Mesenchymal stem cell (in vitro differentiated cells and primary cell): ENCODE results near the gene PTGR3. TPM values are rescaled to one million over a fixed set of nuclear protein-coding genes. Genes with fewer than 3 reads are reported as not detected.

Source experiments
- DNase-seq: peaks from one replicate; pipeline ENCODE4 v3.0.0-alpha.2; 2013
- H2AFZ ChIP-seq: one replicate; pipeline ENCODE4 v1.6.1; 2013; ENCODE audit warnings: low read depth, mild to moderate bottlenecking, control low read depth, inconsistent platforms, low read length, moderate library complexity
- H2AK5ac ChIP-seq: 2 replicates; pipeline ENCODE4 v1.6.1; 2013; ENCODE audit warnings: low read length, moderate library complexity, mild to moderate bottlenecking, inconsistent platforms; ENCODE audit not compliant: severe bottlenecking
- H2BK120ac ChIP-seq: one replicate; pipeline ENCODE4 v1.6.1; 2013; ENCODE audit warnings: low read depth, mild to moderate bottlenecking, inconsistent platforms, low read length, moderate library complexity
- H2BK12ac ChIP-seq, 2 experiments: one replicate each; pipeline ENCODE4 v1.6.1; 2013; ENCODE audit warnings: inconsistent platforms in 2 of 2, low read length in 2 of 2, mild to moderate bottlenecking in 2 of 2, moderate library complexity in 2 of 2, control low read depth in 1 of 2
- H2BK15ac ChIP-seq: one replicate; pipeline ENCODE4 v1.6.1; 2013; ENCODE audit warnings: mild to moderate bottlenecking, low read depth, inconsistent platforms; ENCODE audit not compliant: poor library complexity, severe bottlenecking
- H2BK5ac ChIP-seq: 2 replicates; pipeline ENCODE4 v1.6.1; 2013; ENCODE audit warnings: low read depth, mild to moderate bottlenecking, low read length, control low read depth, inconsistent platforms; ENCODE audit not compliant: poor library complexity, severe bottlenecking
- H3K14ac ChIP-seq, 2 experiments: one replicate each; pipeline ENCODE4 v1.6.1; 2013; ENCODE audit warnings: inconsistent platforms in 2 of 2, low read length in 2 of 2, control low read depth in 1 of 2, mild to moderate bottlenecking in 1 of 2, moderate library complexity in 1 of 2
- H3K18ac ChIP-seq, 2 experiments: one replicate each; pipeline ENCODE4 v1.6.1; 2013; ENCODE audit warnings: inconsistent platforms in 2 of 2, low read length in 2 of 2, control low read depth in 1 of 2, low read depth in 1 of 2, mild to moderate bottlenecking in 1 of 2
- H3K23ac ChIP-seq, 2 experiments: one replicate each; pipeline ENCODE4 v1.6.1; 2013; ENCODE audit warnings: inconsistent platforms in 2 of 2, low read length in 2 of 2, mild to moderate bottlenecking in 2 of 2, moderate library complexity in 2 of 2, control low read depth in 1 of 2
- H3K27ac ChIP-seq: 2 replicates; pipeline ENCODE4 v1.5.1; 2013; ENCODE audit warnings: mild to moderate bottlenecking, moderate library complexity, low read length, control low read depth, inconsistent platforms; ENCODE audit not compliant: poor library complexity, severe bottlenecking
- H3K27me3 ChIP-seq, 2 experiments: 2 replicates each; pipeline versions ENCODE4 v1.6.1 to v1.7.0; 2013; ENCODE audit warnings: low read length in 2 of 2, mild to moderate bottlenecking in 2 of 2, moderate library complexity in 2 of 2, control low read depth in 1 of 2, inconsistent platforms in 1 of 2; ENCODE audit not compliant: control insufficient read depth in 1 of 2, insufficient read depth in 1 of 2
- H3K36me3 ChIP-seq, 2 experiments: 2 replicates each; pipeline versions ENCODE4 v1.6.1 to v1.7.0; 2013; ENCODE audit warnings: low read length in 2 of 2, control low read depth in 1 of 2, inconsistent platforms in 1 of 2, low read depth in 1 of 2, mild to moderate bottlenecking in 1 of 2; ENCODE audit not compliant: insufficient read depth in 2 of 2, control insufficient read depth in 1 of 2
- H3K4ac ChIP-seq, 2 experiments: one replicate each; pipeline ENCODE4 v1.6.1; 2013; ENCODE audit warnings: inconsistent platforms in 2 of 2, low read length in 2 of 2, mild to moderate bottlenecking in 2 of 2, moderate library complexity in 2 of 2, control low read depth in 1 of 2, low read depth in 1 of 2
- H3K4me1 ChIP-seq: 2 replicates; pipeline ENCODE4 v1.6.1; 2013; ENCODE audit warnings: low read depth, low read length, control low read depth; ENCODE audit not compliant: control insufficient read depth, insufficient read depth
- H3K4me2 ChIP-seq: 2 replicates; pipeline ENCODE4 v1.6.1; 2013; ENCODE audit warnings: low read length, mild to moderate bottlenecking, inconsistent platforms; ENCODE audit not compliant: poor library complexity, severe bottlenecking
- H3K4me3 ChIP-seq, 2 experiments: 2 replicates each; pipeline versions ENCODE4 v1.5.1 to v1.7.0; 2013; ENCODE audit warnings: low read length in 2 of 2, mild to moderate bottlenecking in 2 of 2, control low read depth in 1 of 2, low read depth in 1 of 2; ENCODE audit not compliant: insufficient read depth in 1 of 2
- H3K79me1 ChIP-seq: replicated peaks from 2 replicates; pipeline ENCODE4 v1.6.1; 2013; ENCODE audit warnings: mild to moderate bottlenecking, control low read depth, low read length, inconsistent platforms; ENCODE audit not compliant: poor library complexity, severe bottlenecking
- H3K9ac ChIP-seq: 2 replicates; pipeline ENCODE4 v1.7.0; 2013; ENCODE audit warnings: mild to moderate bottlenecking, low read length, moderate library complexity
- H3K9me3 ChIP-seq: 2 replicates; pipeline ENCODE4 v1.7.0; 2013; ENCODE audit warnings: mild to moderate bottlenecking, low read length; ENCODE audit not compliant: control insufficient read depth
- H4K8ac ChIP-seq: one replicate; pipeline ENCODE4 v1.6.1; 2013; ENCODE audit warnings: inconsistent platforms, mild to moderate bottlenecking, low read length, moderate library complexity
- H4K91ac ChIP-seq: one replicate; pipeline ENCODE4 v1.6.1; 2013; ENCODE audit warnings: mild to moderate bottlenecking, low read length, inconsistent platforms
- WGBS: methylation state at CpG from one replicate; pipeline ENCODE4 v1.1.7; 2013; ENCODE audit warnings: mixed read lengths; 5-methylcytosine and 5-hydroxymethylcytosine counted together
- polyA plus RNA-seq, 2 experiments: library from polyadenylated mRNA; stranded (reverse); fragments of 200-250 nt; gene quantifications; one replicate each; pipeline ENCODE4 v1.2.3, GENCODE V29; 2013

Gene PTGR3
- 4.5 TPM for polyA plus RNA-seq (2013, experiment 1 of 2)
- 4.7 TPM for polyA plus RNA-seq (2013, experiment 2 of 2)

DNA sequence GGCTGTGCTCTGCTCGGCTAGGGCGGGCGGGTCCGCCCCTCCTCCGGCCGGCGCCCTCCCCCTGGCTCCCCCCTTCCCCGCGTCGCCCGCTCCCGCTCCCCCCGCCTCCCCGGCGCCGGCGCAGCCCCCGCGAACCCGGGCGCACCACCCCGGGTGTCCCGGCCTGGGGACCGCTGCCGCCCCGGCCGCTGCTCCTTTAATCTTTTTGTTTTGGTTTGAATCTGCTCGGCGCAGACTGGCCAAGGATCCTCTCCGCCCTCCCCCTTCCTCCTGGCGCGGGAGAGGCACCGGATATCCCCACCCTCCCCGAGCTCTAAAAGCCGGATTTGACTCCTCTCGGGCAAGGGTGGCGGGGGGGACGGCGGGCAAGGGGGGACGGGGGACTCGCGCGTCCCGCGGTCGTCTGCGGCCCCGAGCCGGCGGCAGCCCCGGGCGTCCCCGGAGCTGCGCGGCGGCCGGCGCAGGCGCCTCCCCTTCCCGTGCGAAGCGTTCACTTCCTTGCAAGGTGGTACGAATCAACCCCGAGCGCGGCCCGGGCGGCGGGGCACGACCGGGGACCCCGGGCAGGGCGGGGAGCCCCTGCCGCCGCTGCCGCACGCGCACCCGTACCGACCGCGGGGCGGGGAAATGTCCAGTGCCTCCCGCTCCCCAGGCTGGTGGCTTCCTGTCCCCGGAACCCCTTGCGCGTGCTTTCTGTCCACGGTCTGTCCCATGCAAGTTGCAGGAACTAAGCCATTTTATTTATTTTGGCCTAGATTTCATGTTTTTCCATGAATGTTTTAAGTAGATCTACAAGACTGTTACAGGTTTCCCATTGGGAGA lies at the start of gene PTGR3:
Gene PTGR3, minus strand, starts transcription at position 11 of the 822 bp plus-strand sequence. CDS start 81 bp downstream, outside the sequence.
- under 1% methylated on average over 32 of the region's 88 CpGs for WGBS

DNA sequence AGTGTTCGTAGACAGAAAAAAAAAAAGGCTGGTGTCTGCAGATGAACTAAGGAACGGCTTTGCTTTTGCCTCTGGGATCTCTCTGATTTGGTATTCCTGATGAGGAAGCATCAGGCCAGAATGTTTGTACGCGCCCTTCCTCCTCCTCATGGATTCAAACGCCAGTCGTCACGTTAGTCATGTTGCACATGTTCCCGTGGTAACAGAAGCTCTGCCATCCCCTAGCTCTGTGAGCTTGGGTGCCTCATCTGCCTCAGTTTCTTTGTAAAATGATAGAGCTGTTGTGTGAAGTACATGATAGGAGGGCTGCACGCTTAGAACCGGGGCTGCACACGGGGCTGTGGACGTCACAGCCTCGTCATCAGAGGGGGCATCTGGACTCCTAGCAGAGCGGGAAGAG lies 48.7 kb upstream of the PTGR3 start:
- Histone ChIP-seq H3K27ac (no peak overlapping the region), H3K4ac (no peak overlapping the region), H2BK5ac (no peak overlapping the region), H3K18ac (no peak overlapping the region), H2BK120ac (no peak overlapping the region), H3K23ac (no peak overlapping the region), H3K4me3 (no peak overlapping the region), H2AK5ac (no peak overlapping the region), H3K27me3 (no peaks in the 10 kb centered on the region), H2AFZ (no peak overlapping the region), H3K79me1 (peaks cover 1% of the 10 kb centered on the region), H3K9ac (no peak overlapping the region), H3K36me3 (peaks cover 0 to 9% of the 10 kb centered on the region in 2 experiments), H4K8ac (no peak overlapping the region), H4K91ac (no peak overlapping the region), H3K4me2 (no peak overlapping the region), H3K4me1 (no peaks in the 10 kb centered on the region), H3K14ac (no peak overlapping the region), H2BK15ac (no peak overlapping the region), H3K9me3 (no peaks in the 10 kb centered on the region), H2BK12ac (no peak overlapping the region)
- 96% methylated on average over 14 of the region's 14 CpGs for WGBS
- no peak for DNase-seq

More for the DNA sequence above, at the start of gene PTGR3:
- Histone ChIP-seq H2AFZ (peak within 1 kb of the TSS; percentile 52), H3K4me3 (peak within 1 kb of the TSS; percentile 90 to 95), H2AK5ac (no peak within 1 kb of the TSS), H2BK12ac (peak within 1 kb of the TSS in 1 of 2 experiments; percentile 83), H3K9me3 (no peaks in the 10 kb centered on the region), H3K4ac (peak within 1 kb of the TSS; percentile 66 to 89), H3K14ac (peak within 1 kb of the TSS in 1 of 2 experiments; percentile 98), H4K8ac (peak within 1 kb of the TSS; percentile 93), H3K18ac (peak within 1 kb of the TSS; percentile 84 to 97), H2BK15ac (peak within 1 kb of the TSS; percentile 93), H3K27me3 (peaks cover 0 to 38% of the 10 kb centered on the region in 2 experiments), H4K91ac (peak within 1 kb of the TSS; percentile 84), H3K23ac (peak within 1 kb of the TSS in 1 of 2 experiments; percentile 94), H3K36me3 (no peaks in the 10 kb centered on the region), H2BK5ac (no peak within 1 kb of the TSS), H2BK120ac (peak within 1 kb of the TSS; percentile 97), H3K79me1 (peaks cover 21% of the 10 kb centered on the region), H3K4me1 (peaks cover 26% of the 10 kb centered on the region), H3K27ac (peak within 1 kb of the TSS; percentile 76), H3K9ac (peak within 1 kb of the TSS; percentile 90), H3K4me2 (peak within 1 kb of the TSS; percentile 84)
- DNase-seq, result peak; percentile 75

GRCh38 chr18:75256376-75256775 lies 47.4 kb upstream of the PTGR3 start:
- DNase-seq, result no peak
- Histone ChIP-seq H2AK5ac (no peak overlapping the region), H4K8ac (no peak overlapping the region), H2BK120ac (no peak overlapping the region), H3K18ac (no peak overlapping the region), H2BK12ac (no peak overlapping the region), H3K27me3 (no peaks in the 10 kb centered on the region), H3K9ac (no peak overlapping the region), H3K27ac (no peak overlapping the region), H2AFZ (no peak overlapping the region), H3K4me2 (no peak overlapping the region), H3K79me1 (peaks cover 1% of the 10 kb centered on the region), H3K9me3 (no peaks in the 10 kb centered on the region), H2BK15ac (no peak overlapping the region), H3K4ac (no peak overlapping the region), H3K4me3 (no peak overlapping the region), H2BK5ac (no peak overlapping the region), H3K36me3 (peaks cover 0 to 5% of the 10 kb centered on the region in 2 experiments), H3K14ac (no peak overlapping the region), H3K23ac (no peak overlapping the region), H3K4me1 (no peaks in the 10 kb centered on the region), H4K91ac (no peak overlapping the region)

GRCh38 chr18:75255094-75255493 lies 46.2 kb upstream of the PTGR3 start:
- Histone ChIP-seq H4K91ac (no peak overlapping the region), H2AFZ (no peak overlapping the region), H3K4me3 (no peak overlapping the region), H3K27ac (no peak overlapping the region), H3K4me2 (no peak overlapping the region), H2BK5ac (no peak overlapping the region), H3K4me1 (peaks cover 2% of the 10 kb centered on the region), H3K9ac (peak overlapping the region; percentile 85), H3K79me1 (peaks cover 5% of the 10 kb centered on the region), H3K18ac (no peak overlapping the region), H2BK15ac (no peak overlapping the region), H3K36me3 (no peaks in the 10 kb centered on the region), H2BK120ac (no peak overlapping the region), H3K14ac (no peak overlapping the region), H2BK12ac (peak overlapping the region in 1 of 2 experiments; percentile 5), H3K9me3 (no peaks in the 10 kb centered on the region), H3K23ac (no peak overlapping the region), H4K8ac (no peak overlapping the region), H3K27me3 (no peaks in the 10 kb centered on the region), H2AK5ac (no peak overlapping the region), H3K4ac (no peak overlapping the region)
- no peak for DNase-seq
- 100% methylated on average over 3 of the region's 3 CpGs for WGBS
